GM20000 (cell line): ENCODE results near the gene PALD1.

ENCODE experiments used
- DNase-seq: peaks from one replicate; pipeline ENCODE4 v3.0.0; 2012; ENCODE audit warnings: low spot score
- CTCF ChIP-seq: IDR thresholded peaks from 2 replicates; pipeline ENCODE4 v1.5.1; 2012; ENCODE audit warnings: mild to moderate bottlenecking, control low read depth; ENCODE audit errors: extremely low read depth, missing control alignments

PALD1 gene

GRCh38 chr10:70592186-70592735, 113.7 kb downstream of the PALD1 start:
- no peak for TF ChIP-seq CTCF
- DNase-seq, result no peak

- no peak for DNase-seq
Observed at GRCh38 chr10:70592746-70593512, 114.4 kb downstream of the PALD1 start.

GRCh38 chr10:70593513-70593890, 114.9 kb downstream of the PALD1 start:
- no peak for DNase-seq
- no peak for TF ChIP-seq CTCF

More at GRCh38 chr10:70592746-70593512, 114.4 kb downstream of the PALD1 start:
- no peak for TF ChIP-seq CTCF

GRCh38 chr10:70594161-70594560, 115.6 kb downstream of the PALD1 start:
- no peak for TF ChIP-seq CTCF
- DNase-seq, result no peak

GRCh38 chr10:70595566-70596016, 117.0 kb downstream of the PALD1 start:
- no peak for DNase-seq

GRCh38 chr10:70596110-70596798, 117.7 kb downstream of the PALD1 start:
- TF ChIP-seq CTCF, result no peak
- no peak for DNase-seq

More at GRCh38 chr10:70595566-70596016, 117.0 kb downstream of the PALD1 start:
- no peak for TF ChIP-seq CTCF
